ENCODE results near the gene RSPH1.
A peak's percentile ranks its signal among the peaks of the same experiment; 100 is the strongest.

RSPH1 gene

DNA sequence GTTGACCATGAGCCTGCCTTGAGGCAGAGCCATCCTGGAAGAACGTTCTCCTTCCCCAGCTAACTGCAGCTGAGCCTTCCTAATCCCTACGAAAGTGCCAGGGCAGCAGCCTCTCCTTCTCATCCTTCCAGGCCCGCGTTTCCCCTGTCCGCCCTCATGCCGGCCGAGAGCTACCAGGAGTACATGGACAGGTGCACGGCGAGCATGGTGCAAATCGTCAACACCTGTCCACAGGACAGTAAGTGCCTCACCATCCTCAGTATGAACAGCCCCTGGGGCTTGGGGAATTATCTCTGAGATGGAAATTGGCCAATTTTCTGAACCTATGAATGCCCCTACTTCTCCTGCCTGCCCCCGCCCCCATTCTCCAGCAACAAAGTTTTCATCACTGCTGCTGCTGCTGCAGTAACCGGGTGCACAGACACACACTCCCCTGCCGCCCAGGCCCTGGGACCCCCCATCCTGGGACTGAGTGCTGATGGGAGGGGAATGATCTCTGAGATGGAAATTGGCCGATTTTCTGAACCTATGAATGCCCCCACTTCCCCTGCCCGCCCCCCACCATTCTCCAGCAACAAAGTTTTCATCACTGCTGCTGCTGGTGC lies 52.7 kb downstream of the RSPH1 start:
- no peak for DNase-seq

DNA sequence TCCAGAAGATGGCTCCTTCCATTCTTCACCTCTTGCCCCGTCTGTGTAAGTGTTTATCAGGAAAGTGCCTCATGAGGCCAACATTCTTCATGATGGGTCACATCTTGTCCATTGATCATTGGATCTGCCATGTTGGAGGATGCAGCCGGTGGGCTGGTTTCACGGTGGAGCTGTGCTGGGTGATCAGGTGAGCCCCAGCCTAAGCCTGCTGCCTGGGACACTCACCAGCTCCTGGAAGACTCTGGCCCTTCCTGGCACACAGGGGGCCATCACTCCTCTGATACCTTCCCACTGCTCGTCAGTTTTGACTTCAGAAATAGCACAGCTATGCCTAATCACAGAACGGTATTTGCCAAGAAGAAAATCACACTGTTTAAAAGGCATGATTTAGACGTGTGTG lies 54.1 kb downstream of the RSPH1 start:
- no peak for DNase-seq

DNA sequence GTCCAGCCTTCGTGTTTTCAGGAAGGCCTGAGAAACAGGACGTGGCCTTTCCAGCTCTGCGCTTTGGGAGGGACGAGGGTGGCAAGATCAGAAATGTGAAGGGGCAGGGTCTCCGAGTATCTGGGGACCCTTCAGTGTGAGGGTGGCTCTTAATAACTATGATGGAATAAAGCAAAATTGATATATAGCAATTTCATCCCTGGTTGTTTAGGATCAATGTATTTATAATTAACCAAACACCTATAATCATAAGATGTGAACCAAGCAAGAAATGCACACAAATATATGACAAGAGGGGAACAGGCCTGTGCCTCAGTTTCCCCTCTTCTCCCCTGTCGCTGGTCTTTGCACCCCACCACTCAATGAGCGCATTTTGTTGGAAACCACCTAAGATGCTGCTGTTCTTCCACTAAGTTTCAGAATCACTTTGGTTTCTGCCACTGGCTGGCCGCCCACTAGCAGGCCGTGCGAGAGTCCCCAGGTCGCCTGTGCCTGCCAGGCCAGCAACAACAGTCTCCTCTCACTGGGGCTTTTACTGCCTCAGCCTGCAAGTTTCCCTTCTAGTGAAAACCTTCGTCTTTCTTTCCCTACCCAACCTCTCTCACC lies 55.7 kb downstream of the RSPH1 start:
- DNase-seq = no peak

DNA sequence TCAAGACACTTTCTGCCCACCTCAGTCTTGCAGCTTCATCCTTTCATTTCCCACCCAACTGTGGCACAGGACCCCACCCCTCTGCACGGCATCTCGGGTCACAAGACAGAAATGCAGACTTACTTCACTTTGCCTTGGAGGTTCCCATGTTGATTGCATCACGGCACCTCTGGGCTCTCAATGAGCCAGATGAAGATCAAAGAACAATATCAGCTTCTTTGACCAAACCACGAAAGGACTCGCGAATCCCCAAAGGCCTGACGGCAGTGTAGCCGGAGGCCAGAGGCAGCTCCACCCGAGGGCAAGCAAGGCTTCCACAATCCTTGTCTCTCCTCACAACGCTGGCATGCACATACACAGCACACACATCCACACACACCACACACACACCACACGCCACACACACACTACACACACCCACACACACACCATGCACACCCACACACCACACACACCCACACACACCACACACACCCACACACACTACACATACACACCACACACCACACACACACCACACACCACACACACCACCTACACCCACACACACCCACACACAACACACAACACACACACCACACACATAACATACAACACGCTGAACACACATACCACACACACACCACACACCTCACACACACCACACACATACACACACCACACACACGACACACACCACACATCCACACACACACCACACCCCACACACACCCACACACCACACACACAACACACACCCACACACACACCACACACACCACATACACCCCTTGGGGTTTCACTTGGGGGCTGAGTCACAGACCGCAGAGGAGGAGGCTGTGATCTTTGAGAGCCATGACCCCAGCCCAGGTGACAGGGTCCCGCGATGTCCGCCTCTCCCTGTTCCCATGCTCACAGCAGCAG lies 56.5 kb downstream of the RSPH1 start:
- DNase-seq = no peak

DNA sequence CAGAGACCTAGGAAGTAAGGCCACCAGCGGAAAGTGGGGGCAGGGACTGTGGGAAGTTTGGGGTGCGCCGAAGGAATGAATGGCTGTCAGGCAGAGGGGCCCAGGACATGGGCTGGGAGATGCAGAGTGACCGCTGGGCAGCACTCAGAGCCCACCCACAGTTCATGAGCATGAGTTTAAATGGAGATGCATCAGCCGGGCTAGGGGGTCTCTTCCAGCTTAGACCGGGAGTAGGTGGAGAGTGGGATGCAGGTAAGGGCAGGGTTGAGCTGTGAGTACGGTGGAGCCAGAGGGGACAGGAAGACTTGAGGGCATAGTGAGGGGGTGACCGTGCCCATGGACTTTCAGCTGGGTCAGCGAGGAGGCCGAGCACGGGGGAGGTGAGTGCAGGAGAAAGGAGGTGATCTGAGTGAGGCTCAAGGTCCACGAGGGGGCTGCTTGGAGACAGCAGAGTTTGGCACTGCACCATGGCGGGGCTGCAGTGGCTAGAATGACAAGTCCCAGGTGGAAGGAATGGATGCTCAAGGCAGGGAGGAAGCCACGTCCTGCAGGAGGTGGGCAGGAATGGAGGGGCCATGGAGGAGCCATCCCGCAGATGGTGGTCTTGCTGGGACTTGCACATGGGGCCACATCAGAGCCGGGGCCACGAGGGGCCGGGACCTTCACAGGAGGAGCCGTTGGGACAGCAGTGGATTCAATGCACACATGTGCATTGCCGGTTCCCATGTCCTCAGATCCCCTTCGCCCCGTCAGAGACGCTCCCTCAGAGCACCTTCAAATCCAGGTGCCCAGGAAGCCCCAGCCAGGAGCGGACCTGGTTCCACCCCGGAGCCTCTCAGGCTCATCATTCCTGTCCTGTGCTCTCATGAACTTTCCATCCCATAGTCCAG lies 57.5 kb downstream of the RSPH1 start:
- DNase-seq = no peak

DNA sequence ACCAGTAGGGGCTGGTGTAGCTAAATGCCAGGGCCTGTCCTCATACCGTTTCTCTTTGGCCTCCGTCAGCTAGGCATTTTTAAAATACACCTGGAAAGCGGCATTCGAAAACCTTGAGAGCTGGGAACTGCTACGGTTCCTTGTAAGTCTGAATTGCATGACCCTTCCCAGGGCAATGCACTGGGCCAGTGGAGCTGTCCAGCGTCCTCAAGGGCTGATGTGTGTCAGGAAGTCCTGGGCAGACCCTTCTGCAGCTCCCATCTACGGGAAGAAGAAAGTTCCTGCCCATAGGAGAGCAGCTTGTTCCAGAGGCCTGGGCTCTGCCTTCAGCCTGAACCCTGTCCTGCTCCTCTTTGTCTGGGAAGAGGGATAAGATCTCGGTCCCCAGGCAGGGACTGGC lies 58.2 kb downstream of the RSPH1 start:
- no peak for DNase-seq

DNA sequence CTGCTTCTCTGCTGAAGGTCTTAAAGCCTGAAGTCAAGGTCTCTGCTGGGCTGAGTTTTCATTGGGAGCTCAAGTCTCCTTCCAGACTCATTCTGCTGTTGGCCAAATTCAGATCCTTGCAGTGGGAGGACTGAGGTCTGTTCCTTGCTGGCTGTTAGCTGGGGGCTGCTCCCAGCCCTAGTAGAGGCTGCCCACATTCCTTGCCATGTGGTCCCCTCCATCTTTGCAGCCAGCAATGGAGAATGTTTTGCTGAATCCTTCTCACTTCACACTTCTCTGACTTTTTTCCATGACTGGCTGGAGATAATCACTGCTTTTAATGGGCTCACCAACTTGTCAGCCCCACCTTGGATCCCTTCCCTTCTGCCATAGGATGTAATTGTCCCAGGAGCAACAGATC lies 59.1 kb downstream of the RSPH1 start:
- DNase-seq = no peak

DNA sequence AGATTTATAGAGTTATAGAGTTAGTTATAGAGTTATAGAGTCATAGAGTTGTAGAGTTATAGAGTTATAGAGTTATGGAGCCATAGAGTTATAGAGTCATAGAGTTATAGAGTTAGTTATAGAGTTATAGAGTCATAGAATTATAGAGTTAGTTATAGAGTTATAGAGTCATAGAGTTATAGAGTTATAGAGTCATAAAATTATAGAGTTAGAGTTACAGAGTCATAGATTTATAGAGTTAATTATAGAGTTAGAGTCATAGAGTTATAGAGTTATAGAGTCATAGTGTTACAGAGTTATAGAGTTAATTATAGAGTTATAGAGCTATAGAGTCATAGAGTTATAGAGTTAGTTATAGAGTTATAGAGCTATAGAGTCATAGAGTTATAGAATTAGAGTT lies 60.2 kb downstream of the RSPH1 start:
- no peak for DNase-seq

DNA sequence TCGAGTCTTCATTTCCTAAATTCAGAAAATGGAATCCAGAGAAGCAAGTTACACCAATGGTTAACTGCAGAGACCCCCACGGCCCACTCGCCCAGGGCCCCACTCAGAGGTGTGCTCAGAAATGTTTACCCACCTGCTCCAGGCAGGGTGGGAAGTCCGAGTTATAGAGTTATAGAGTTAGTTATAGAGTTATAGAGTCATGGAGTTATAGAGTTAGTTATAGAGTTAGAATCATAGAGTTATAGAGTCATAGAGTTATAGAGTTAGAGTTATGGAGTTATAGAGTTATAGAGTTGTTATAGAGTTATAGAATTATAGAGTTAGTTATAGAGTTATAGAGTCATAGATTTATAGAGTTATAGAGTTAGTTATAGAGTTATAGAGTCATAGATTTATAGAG lies 60.6 kb downstream of the RSPH1 start:
- no peak for DNase-seq

DNA sequence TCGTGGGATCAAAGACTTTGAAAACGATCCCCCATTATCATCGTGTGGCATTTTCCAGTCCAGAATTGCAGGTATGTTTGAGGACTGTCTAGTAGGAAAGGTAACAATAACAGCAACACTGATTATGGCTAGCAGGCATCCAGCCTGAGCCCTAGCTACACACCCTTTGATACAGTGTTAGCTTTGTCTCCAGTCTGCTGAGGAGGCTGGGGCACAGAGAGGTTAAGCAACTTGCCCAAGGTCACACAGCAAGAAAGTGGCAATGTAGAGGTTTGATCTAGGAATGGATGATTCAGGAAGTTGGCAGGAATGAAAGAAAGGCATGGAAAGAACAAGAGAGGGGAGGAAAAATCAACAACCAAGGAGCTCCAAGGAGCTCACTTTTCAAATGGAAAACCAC lies 61.1 kb downstream of the RSPH1 start:
- no peak for DNase-seq

DNA sequence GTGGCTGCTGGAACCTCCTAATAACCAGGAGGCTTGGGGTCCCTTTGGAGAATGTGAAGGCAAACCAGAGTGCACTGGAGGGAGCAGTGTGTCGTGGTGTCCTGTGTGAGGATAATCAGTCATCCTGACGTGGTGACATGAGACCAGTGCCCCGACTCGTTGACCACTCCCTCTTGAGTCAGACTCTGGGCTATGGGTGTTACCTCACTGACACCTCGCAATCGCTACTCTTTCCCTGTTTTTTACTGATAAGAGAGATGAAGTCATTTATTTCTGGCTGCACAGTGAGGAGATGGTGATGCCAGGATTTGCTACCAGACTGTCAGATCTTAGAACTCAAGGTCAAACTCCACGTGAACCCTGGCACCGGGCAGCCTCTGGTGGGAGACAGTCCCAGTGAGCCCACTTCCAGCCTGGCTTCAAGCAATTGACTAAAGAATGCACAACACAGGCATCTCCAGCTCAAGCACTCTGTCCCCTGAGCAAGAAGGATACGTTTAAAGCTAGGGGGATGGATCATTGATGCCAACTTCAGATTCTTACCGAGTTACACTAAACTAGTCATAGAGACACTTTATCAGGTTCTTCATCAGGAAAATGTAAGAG lies 62.0 kb downstream of the RSPH1 start:
- DNase-seq = peak; percentile 93

DNA sequence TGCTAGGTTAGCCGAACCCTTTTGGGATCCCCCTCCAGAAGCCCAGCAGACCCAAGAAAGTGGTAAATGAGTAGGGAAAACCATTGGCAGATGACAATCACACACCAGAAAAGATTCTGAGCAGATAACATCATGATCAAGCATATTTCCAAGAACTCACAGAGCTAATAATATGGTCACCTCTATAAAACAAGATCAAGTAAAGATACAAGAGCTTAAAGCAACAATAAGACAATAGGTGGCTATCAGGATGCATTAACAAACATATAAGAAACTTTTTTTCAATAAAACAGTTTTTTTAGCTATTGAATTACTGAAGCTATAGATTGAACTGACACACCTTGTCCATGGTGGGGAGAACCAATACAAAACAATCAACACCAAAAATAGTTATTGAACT lies 63.3 kb downstream of the RSPH1 start:
- DNase-seq = peak; percentile 42

DNA sequence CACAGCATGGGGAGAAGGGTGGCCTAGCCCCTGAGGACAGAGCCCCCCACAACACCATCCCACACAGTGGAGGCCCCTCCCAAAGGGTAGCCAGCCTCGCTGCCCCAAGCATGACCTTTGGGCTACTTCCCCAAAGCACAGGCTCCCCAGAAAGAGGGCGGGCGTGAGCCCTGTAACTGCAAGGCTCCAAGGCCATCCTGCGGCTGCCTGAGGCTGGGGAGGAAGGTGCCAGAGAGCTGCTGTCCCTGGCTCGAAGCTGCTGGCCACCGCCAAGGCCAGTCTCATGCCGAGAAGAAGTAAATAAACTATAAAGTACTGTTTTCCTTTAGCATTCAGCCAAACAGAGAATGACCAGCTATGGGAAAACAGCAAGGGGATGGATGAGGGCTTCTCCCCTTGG lies 64.8 kb downstream of the RSPH1 start:
- no peak for DNase-seq

DNA sequence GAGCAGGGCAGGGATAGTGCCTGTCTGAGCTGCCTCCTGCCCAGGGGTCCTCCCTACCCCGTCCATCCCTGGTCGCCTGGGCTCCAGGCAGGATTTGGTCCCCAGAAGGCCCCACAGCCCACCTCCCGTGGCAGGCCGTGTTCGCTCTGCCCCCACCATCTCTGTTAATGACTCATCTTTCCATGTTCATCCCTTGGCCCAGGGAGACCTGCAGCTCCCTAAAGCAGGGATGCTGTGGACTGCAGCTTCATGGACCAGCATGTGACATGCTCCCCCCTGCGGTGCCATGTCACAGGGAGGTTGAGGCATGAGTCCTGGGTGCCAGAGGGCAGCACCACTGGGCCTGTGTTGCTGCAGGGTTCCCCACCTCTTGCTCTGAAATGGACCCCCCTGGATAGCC lies 65.5 kb downstream of the RSPH1 start:
- no peak for DNase-seq

DNA sequence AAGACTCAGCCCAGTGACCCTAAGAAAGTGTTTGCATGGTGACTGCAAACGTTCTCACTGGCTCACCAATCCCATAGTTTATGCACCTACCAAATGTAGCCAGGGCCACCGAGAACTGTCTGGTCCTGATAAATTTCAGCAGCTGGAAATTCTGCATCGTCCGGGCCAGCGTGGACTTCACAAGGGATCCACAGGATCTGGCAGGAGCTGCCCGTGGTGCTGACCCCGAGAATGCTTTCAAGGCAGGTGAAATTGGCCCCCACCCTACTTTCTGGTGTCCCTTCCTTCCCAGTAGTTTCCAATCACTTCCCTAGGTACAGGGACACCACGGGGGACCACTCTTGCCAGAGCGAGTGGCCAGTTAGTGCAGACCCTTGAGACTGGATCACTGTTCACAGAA lies 66.2 kb downstream of the RSPH1 start:
- DNase-seq = no peak

DNA sequence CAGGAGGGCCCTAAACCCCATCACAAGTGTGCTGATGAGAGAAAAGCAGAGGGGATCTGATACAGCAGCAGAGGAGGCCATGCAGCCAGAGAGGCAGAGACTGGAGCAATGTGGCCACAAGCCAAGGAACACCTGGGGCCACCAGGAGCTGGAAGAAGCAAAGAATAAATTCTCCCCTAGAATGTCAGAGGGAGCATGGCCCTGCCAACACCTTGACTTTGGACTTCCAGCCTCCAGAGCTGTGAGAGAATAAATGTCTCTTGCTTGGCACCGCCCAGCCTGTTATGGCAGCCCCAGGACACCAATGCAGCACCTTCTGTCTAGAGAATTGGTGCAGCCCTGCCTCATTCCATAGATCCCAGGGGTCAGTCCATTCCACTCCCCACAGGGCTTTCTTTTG lies 67.0 kb downstream of the RSPH1 start:
- no peak for DNase-seq

DNA sequence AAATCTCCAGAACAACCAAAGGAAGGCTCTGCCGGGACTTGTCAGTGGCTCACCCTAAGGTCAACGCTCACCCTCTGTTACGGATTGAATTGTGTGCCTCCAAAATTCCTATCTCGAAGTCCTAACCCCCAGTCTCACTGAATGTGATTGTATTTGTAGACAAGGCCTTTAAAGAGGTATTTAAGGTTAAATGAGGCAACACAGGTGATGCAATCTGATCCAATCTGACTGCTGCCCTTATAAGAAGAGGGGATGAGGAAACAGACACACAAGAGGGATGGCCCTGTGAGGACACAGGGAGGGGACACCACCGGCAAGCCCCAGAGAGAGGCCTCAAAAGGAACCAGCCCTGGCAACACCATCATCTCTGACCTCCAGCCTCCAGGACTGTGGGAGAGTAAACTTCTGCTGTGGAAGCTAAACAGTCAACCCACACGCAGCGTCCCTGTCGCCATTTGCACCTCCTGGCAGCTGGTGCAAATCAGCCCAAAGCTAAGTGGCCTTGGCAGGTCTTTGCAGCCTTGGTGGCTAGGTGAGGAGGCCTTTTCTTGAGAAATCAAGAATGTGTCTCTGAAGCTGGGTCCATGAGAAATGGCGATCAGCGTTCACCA lies 68.1 kb downstream of the RSPH1 start:
- DNase-seq = no peak

DNA sequence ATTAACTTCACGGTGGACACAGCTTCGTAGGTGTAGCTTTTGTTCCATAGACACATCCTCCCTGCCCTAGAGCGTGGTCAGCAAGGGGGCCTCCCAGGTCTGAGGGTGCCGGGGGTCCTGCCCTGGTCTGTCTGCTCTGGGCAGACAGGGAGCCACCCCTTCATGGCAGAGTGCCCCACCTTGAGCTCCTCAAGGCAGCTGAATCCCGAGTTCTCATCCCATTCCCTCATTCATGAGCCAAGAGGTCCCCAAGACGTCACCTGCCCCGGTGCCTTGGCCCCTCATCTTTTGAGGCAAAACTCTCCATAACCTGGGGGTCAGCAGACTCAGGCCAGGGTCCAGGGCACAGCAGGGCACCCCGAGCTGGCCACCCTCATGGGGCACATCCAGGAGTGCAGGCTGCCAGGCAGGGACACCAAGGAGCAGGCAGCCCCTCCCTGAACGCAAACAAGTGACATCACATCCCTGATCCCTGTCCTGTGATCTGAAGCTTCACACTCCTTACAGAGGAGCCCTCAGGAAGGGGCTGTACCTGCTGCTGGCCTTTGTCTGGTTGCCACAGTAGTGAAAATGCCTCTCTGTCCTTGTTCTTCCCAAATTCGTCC lies 69.0 kb downstream of the RSPH1 start:
- DNase-seq = no peak

DNA sequence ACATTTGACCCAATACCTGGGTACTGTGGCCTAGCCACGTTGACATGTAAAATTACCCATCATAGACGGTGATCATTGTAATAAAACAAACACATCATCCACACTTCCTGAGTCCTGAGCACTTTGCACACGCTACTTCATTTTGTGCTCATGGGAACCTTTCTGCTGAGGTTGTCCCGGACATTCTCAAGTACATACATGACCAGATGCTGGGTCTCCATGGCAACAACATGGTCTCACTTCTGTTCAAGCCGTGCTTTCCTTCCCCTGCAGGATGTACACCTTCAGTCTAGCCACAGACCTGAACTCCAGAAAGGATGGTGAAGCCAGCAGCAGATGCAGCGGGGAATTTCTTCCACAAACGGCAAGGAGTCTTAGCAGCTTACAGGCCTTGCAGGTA lies 69.6 kb downstream of the RSPH1 start:
- DNase-seq = no peak

DNA sequence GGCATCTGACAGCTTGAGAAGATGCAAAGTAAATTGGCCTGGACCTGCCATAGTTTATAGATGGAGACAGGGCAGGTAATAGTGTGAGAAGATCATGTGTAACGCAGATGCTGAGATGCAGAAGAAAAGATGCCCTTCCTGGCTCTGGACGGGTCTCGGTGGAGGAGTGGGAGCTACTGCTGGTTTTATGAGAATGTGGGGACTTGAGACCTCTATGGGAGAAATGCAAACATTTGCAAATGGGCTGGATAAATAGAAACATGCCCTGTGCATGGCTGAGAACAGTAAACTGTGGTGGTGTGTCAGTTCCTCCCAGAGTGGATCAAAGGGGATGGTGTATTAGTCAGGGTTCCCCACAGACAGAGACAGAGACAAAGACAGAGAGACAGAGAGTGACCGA lies 70.4 kb downstream of the RSPH1 start:
- no peak for DNase-seq

DNA sequence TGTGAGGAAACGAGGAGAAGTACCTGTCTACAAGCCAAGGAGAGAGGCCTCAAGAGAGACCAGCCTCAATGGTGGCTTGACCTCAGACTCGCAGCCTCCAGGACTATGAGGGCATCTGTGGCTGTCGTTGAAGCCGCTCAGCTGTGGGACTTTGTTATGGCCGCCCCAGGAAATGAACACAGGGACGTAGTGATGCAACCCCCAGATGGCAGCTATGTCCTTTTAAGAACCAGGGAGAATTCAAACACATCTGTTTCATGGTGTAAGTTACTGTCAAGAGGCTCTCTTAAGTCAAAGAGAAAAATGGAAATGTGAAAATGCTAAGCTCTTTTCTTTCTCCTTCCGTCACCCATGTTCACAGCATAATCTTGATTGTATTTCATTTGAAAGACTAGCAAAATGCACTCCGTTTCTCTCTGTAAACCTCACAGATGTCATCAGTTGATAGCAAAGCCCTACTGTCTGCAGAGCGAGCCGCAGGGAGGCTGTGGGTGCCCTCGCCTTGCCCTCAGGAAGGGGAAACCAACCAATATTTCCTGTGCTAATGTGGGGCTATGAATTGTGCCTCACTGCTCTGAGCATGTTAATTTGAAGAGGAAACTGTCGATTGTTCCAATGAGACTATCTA lies 71.0 kb downstream of the RSPH1 start:
- no peak for DNase-seq

All from OCI-M1 (cell line).